PC-3 (cell line): ENCODE data around the gene SLC12A5.

Experiments used
- EZH2 ChIP-seq: fragments of 300-600 bp; sonication (generic); IDR thresholded peaks from one replicate; pipeline ENCODE4 v1.6.1; 2017; ENCODE audit warnings: antibody characterized with exemption, mild to moderate bottlenecking, low read length; ENCODE audit not compliant: unreplicated experiment
- TF ChIP-seq, protein P1 (sequence below): fragments of 300-600 bp; sonication (generic); conservative IDR thresholded peaks from 2 replicates; pipeline ENCODE4 v1.5.1; 2017; ENCODE audit warnings: antibody characterized with exemption, low read depth, mild to moderate bottlenecking, low read length

DNA sequence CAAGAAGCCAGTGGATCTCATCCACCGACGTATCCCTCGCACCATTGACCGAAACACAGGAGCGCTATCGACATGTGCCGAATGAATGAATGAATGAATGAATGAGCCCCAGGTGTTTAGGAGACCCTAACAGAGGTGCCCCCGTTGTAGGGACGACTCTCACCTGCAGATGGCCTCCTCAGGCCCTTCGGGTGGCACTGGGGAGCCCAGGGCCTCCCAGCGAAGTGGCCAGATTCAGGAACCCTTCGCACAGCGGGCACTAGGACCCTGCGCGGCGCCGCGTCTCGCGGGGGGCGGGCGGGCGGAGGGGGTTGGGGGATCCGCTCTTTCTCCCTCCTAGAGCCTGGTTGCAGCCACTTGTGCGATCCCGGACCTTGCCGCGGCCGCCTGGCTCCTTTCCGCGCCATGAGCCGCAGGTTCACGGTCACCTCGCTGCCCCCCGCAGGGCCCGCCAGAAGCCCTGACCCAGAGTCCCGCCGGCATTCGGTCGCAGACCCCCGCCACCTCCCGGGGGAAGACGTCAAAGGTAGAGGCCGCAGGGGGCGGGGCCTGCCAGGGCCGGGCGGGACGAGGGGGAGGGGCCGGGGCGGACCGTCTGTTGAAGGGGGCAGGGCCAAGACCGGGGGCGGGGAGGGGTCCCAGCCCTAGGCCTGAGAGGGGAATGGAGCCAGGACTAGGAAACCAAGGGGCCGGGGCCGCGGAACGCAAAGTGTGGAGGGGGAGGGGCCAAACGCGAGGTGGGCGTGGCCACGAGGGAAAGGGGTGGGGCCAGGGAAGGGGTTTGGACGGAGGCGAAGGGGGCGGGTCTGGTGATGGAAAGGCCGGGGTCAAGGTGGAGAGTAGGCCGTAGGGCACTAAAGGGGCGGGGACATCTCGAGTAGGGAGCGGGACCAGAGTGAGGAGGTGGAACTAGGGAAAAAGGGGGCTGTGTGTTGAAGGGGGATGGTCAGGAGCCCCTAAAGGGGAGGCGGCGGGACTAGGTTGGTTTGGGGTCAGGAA lies 7.4 kb upstream of the SLC12A5 start:
- TF ChIP-seq, protein P1, sequence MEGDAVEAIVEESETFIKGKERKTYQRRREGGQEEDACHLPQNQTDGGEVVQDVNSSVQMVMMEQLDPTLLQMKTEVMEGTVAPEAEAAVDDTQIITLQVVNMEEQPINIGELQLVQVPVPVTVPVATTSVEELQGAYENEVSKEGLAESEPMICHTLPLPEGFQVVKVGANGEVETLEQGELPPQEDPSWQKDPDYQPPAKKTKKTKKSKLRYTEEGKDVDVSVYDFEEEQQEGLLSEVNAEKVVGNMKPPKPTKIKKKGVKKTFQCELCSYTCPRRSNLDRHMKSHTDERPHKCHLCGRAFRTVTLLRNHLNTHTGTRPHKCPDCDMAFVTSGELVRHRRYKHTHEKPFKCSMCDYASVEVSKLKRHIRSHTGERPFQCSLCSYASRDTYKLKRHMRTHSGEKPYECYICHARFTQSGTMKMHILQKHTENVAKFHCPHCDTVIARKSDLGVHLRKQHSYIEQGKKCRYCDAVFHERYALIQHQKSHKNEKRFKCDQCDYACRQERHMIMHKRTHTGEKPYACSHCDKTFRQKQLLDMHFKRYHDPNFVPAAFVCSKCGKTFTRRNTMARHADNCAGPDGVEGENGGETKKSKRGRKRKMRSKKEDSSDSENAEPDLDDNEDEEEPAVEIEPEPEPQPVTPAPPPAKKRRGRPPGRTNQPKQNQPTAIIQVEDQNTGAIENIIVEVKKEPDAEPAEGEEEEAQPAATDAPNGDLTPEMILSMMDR: peak; percentile 38; the same call in 1 of the 2 replicates
- TF ChIP-seq EZH2: no peak
